Activated B cell treated with CpG ODN at 0.5 μM for 24 hours (primary cell): ENCODE data around the gene DDX31. TPM values are rescaled to one million over a fixed set of nuclear protein-coding genes. Genes with fewer than 3 reads are reported as not detected.

Experiments used
- ATAC-seq: fragments of 200-7000 bp; cut with Tn5 transposase; one replicate; pipeline ENCODE4 v1.10.0; 2021; ENCODE audit warnings: low read depth, mild to moderate bottlenecking, moderate library complexity
- CTCF ChIA-PET: fragments of 350-600 bp; sonication (Branson Sonifier 250); formaldehyde crosslinking; loops from one replicate; lab custom pipeline; 2021; ENCODE audit warnings: antibody characterized with exemption; lab: Charles Lee
- POLR2A ChIA-PET: fragments of 350-600 bp; sonication (Branson Sonifier 250); formaldehyde crosslinking; loops from one replicate; lab custom pipeline; 2021; ENCODE audit warnings: antibody characterized with exemption; lab: Charles Lee
- DNase-seq: peaks from one replicate; pipeline ENCODE4 v3.0.0; 2022
- H3K27ac Mint-ChIP-seq: one replicate; pipeline ENCODE4 v1.8.0; 2020; ENCODE audit warnings: mixed read lengths
- H3K27me3 Mint-ChIP-seq: one replicate; pipeline ENCODE4 v1.8.0; 2021; ENCODE audit warnings: mixed read lengths
- H3K36me3 Mint-ChIP-seq: one replicate; pipeline ENCODE4 v1.8.0; 2021; ENCODE audit warnings: low read depth, mixed read lengths
- H3K4me1 Mint-ChIP-seq: one replicate; pipeline ENCODE4 v1.8.0; 2021; ENCODE audit warnings: mixed read lengths
- H3K4me3 Mint-ChIP-seq: one replicate; pipeline ENCODE4 v1.8.0; 2020; ENCODE audit warnings: mild to moderate bottlenecking, mixed read lengths
- H3K9me3 Mint-ChIP-seq: one replicate; pipeline ENCODE4 v1.8.0; 2020; ENCODE audit warnings: mixed read lengths
- CTCF ChIP-seq: fragments of 200-600 bp; IDR thresholded peaks from one replicate; pipeline ENCODE4 v1.8.0; 2022; ENCODE audit warnings: antibody characterized with exemption, mild to moderate bottlenecking
- intact Hi-C: fragments of 100-400 bp; cut with micrococcal nuclease; formaldehyde crosslinking; loops from one replicate; pipeline ENCODE4 v1.15.1; 2024
- total RNA-seq: library from RNA; stranded (reverse); gene quantifications from 2 replicates; pipeline ENCODE4 v1.2.3, GENCODE V29; 2022

The DDX31 gene
- total RNA-seq, 1 donor from 2014 or later, result 21.8 TPM

GRCh38 chr9:132690696-132691095 lies 20.9 kb upstream of the DDX31 start:
- peaks cover 66% of the 10 kb centered on the region for H3K36me3 Mint-ChIP-seq
- intact Hi-C loops, result no loop called here
- TF ChIP-seq CTCF, result no peak
- H3K4me1 Mint-ChIP-seq, result no peaks in the 10 kb centered on the region
- no peaks in the 10 kb centered on the region for H3K27me3 Mint-ChIP-seq
- H3K9me3 Mint-ChIP-seq, result no peaks in the 10 kb centered on the region
- CTCF ChIA-PET, result no interaction called here
- no peak overlapping the region for H3K27ac Mint-ChIP-seq
- POLR2A ChIA-PET, result no interaction called here
- no peak overlapping the region for H3K4me3 Mint-ChIP-seq
- ATAC-seq, result no peak
- no peak for DNase-seq

DNA sequence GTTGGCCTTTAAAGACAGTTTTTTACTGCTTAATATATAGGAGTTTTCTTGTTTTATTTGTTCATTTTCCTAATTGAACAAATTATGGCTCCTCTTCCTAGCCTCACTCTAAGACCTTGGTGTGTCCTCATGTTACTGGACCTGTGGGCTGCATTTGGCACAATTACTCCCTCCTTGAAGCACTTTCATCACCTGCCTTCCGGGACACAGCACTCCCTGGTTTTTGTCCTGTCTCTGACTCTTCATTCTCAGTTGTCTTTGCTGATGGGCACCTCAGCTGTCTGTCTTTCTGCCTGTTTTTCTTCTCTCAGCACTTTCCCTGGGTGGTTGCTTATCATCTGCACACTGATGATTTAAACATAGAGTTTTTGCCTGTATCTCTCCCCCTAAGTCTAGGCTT lies 14.1 kb upstream of the DDX31 start:
- ChIA-PET POLR2A (no interaction called here), CTCF (no interaction called here)
- no peaks in the 10 kb centered on the region for H3K9me3 Mint-ChIP-seq
- H3K36me3 Mint-ChIP-seq, result peaks cover 83% of the 10 kb centered on the region
- DNase-seq, result no peak
- no peak overlapping the region for H3K27ac Mint-ChIP-seq
- H3K27me3 Mint-ChIP-seq, result no peaks in the 10 kb centered on the region
- no peak overlapping the region for H3K4me3 Mint-ChIP-seq
- no peaks in the 10 kb centered on the region for H3K4me1 Mint-ChIP-seq
- ATAC-seq, result no peak
- no peak for TF ChIP-seq CTCF
- intact Hi-C loops, result no loop called here

DNA sequence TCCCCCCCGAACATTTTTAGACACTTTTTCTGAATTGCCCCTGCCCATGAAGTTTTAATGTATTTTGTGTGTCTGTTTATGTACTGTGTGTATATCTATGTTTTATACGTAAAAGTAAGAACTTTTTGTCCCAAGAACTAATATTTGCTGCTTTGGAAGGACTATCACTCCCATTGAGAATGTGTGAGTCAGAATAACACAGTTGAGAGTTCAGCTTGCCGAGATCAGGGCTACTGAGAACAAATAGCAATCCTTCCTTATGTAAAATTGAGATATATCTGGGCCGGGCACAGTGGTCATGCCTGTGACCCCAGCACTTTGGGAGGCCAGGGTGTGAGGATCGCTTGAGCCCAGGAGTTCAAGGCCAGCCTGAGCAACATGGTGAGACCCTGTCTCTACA lies 11.8 kb upstream of the DDX31 start:
- DNase-seq (no peak), ATAC-seq (no peak)
- H3K27me3 Mint-ChIP-seq, result no peaks in the 10 kb centered on the region
- no peak overlapping the region for H3K27ac Mint-ChIP-seq
- CTCF ChIA-PET, result no interaction called here
- peaks cover 2% of the 10 kb centered on the region for H3K4me1 Mint-ChIP-seq
- POLR2A ChIA-PET, result no interaction called here
- no peak overlapping the region for H3K4me3 Mint-ChIP-seq
- TF ChIP-seq CTCF, result no peak
- intact Hi-C loops, result no loop called here
- no peaks in the 10 kb centered on the region for H3K9me3 Mint-ChIP-seq
- H3K36me3 Mint-ChIP-seq, result peaks cover 78% of the 10 kb centered on the region

DNA sequence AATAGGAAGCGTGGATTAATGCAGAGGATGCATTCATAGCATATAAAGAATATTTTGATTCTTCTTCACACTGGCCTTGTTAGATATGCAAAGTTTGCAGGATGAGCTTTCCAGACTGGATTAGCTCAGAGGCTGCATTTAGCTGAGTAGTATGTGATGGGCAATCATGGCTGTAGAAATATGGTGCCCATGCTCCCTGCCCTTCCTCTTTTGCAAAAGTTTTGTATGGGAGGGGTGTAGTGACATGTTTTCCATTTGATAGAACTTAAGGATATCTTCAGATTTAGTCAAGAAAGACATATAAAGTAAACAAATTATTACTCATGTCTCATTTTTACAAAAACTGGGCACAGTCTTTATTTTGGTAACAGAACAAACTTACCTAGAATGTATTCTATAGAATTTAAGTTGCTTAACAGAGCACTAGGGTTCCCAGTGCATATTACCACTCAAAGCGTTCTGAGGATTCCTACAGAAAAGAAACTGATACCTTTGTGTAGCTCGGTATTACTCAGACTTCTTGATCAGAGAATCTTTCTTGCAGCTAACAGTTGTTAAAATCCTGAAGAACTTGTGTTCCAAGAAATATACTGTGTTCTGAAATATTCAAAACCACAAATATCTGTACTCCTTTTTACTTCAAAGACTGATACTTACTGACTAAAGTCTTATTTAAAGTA lies 10.3 kb upstream of the DDX31 start:
- Mint-ChIP-seq H3K27ac (no peak overlapping the region), H3K36me3 (peaks cover 64% of the 10 kb centered on the region), H3K4me3 (no peak overlapping the region), H3K27me3 (no peaks in the 10 kb centered on the region), H3K9me3 (no peaks in the 10 kb centered on the region), H3K4me1 (peaks cover 2% of the 10 kb centered on the region)
- CTCF ChIA-PET, result interaction anchor here (0.6 kb wide), 1 partner anchor 1356 kb away, joined by 3 read pairs; no protein-coding TSS in a partner anchor
- no peak for TF ChIP-seq CTCF
- ATAC-seq (no peak), DNase-seq (no peak)
- POLR2A ChIA-PET, result no interaction called here
- intact Hi-C loops, result no loop called here

DNA sequence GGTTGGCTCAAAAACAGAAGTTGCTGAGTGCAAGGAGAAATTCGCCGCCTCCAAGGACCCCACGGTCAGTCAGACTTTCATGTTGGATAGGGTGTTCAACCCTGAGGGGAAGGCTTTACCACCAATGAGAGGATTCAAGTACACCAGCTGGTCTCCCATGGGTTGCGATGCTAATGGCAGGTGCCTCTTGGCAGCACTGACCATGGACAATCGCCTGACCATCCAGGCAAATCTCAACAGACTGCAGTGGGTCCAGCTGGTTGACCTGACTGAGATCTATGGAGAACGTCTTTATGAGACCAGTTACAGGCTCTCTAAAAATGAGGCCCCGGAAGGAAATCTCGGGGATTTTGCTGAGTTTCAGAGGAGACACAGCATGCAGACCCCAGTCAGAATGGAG lies 8.2 kb upstream of the DDX31 start:
- DNase-seq, result no peak
- Mint-ChIP-seq H3K27me3 (no peaks in the 10 kb centered on the region), H3K4me1 (peaks cover 13% of the 10 kb centered on the region), H3K36me3 (peaks cover 51% of the 10 kb centered on the region), H3K4me3 (no peak overlapping the region), H3K27ac (no peak overlapping the region), H3K9me3 (no peaks in the 10 kb centered on the region)
- ChIA-PET POLR2A (no interaction called here), CTCF (no interaction called here)
- ATAC-seq, result no peak
- intact Hi-C loops, result no loop called here
- no peak for TF ChIP-seq CTCF
